GM13977 (cell line): ENCODE data around the gene LILRB5.
"Not testable (repeated sequence)": the region's sequence is repeated elsewhere in the genome, so short reads cannot be mapped to it uniquely, and the experiment has no call there.

ENCODE experiments used
- DNase-seq: peaks from one replicate; pipeline ENCODE4 v3.0.0; 2012; ENCODE audit warnings: low spot score
- in situ Hi-C: fragments of 300-500 bp; cut with MboI; formaldehyde crosslinking; loops from one replicate; pipeline ENCODE4 v1.12.0; 2022; ENCODE audit warnings: low sequenced_read_pairs, low pct_unique_long_range_greater_than_20kb, mixed read lengths, inconsistent platforms; ENCODE audit not compliant: unreplicated experiment
- TF ChIP-seq, protein P1 (sequence below): IDR thresholded peaks from 2 replicates; pipeline ENCODE4 v1.5.1; 2012; ENCODE audit warnings: mild to moderate bottlenecking, control low read depth; ENCODE audit not compliant: insufficient read depth; ENCODE audit errors: extremely low read depth, missing control alignments

The LILRB5 gene

GRCh38 chr19:54209811-54210494 lies 47.1 kb downstream of the LILRB5 start:
- no peak for DNase-seq
- TF ChIP-seq, protein P1, sequence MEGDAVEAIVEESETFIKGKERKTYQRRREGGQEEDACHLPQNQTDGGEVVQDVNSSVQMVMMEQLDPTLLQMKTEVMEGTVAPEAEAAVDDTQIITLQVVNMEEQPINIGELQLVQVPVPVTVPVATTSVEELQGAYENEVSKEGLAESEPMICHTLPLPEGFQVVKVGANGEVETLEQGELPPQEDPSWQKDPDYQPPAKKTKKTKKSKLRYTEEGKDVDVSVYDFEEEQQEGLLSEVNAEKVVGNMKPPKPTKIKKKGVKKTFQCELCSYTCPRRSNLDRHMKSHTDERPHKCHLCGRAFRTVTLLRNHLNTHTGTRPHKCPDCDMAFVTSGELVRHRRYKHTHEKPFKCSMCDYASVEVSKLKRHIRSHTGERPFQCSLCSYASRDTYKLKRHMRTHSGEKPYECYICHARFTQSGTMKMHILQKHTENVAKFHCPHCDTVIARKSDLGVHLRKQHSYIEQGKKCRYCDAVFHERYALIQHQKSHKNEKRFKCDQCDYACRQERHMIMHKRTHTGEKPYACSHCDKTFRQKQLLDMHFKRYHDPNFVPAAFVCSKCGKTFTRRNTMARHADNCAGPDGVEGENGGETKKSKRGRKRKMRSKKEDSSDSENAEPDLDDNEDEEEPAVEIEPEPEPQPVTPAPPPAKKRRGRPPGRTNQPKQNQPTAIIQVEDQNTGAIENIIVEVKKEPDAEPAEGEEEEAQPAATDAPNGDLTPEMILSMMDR = no peak
- in situ Hi-C loops = no loop called here

DNA sequence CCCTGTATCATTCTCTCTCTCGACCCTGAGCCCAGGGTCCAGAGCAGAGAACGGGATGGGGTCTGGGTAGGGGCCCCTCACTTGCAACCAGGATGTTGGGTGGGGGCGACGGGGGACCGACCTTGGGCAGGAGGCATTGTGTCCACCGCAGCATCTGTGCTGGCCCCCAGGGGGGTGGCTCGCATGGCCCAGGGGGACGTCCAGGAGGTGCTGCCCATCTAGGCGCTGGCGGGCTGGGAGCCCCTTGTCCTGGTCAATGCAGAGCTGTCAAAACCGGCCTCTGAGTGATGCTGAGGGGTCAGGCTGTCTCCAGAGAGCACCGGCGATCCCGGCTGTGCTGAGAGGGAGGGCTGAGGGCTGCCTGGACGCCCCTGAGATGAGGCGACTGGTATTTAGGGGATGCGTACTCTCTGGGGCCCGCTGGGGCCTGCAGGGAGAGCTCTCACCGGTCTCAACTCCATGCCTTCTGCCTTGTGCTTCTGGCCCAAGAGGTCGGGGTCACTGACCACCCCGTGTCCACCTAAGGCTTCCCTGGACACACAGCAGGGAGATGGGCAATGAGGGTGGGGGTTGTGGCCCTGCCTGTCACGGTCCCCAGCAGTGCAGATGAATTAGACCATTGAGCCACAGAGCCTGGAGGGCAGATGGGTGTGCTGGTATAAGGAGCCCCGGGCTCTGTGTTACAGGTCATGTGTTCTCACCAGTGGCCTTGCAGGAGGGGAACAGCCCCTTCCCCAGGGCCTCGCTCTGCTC lies 47.8 kb downstream of the LILRB5 start:
- in situ Hi-C loops = no loop called here
- TF ChIP-seq, protein P1 = no peak
- no peak for DNase-seq

DNA sequence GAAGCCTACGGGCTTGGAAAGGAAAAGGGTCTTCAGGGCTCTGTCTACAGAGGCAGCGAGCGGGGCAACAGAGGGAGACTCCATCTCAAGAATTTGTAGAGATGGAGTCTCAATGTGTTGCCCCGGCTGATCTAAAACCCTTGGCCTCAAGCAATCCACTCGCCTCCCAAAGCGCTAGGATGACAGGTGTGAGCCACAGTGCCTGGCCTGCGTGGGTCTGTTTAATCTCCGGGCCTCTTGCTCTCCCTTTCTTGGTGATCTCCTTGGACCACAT lies 48.4 kb downstream of the LILRB5 start:
- no peak for DNase-seq
- in situ Hi-C loops = no loop called here
- TF ChIP-seq, protein P1 = no peak

DNA sequence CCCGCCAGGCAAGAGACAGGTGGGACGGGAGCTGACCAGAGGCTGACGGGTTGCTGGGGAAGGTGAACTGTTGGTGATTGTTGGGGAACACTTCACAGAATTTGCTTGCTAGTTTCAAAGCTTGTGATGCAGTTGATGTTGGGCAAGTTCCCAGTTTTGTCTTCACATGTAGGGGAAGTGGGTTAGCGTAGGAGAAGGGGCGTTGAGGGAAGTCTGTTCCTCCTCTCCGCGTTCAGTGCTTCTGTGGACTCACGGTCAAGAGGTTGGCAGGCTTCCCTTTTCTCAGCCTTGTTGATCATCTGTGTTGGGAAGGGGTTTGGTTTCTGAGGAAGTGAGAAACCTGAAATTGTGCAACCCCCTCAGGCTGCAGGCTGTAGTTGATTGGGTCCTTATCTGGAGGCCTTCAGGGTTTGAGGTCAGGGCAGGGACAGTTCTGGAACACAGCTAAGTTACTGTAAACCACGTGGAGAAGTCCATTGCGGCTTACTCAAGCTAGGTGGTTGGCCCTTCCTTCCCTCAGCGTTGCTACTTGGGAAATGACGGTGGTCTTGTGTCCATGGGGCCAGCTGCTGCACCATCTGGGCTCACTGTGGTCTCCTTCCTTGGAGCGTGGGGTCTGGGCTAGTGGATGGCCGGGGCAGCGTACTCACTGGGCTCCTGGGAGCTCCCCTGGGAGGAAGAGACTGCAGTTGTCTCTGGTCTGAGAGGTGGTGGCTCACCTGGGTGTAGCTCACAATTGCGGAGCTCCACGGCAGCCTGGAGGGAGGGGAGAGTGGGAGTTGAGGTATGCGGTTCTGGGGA lies 48.9 kb downstream of the LILRB5 start:
- in situ Hi-C loops = no loop called here
- DNase-seq = peak; percentile 61
- TF ChIP-seq, protein P1 = no peak

DNA sequence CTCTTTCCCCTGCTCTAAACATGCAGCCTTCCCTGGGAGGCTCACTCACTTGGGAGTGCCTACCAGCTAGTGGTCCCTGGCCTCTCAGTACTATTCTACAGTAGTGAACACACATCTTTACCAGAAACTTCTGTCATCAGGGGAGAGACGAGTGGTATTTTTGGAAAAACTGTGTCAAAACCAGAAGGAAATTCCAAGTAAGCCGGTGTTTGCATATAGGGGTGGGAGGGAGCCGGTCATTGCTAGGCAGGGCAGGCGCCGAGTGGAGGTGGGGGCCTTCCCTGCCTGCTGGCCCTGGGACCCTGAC lies 49.4 kb downstream of the LILRB5 start:
- DNase-seq = no peak
- TF ChIP-seq, protein P1 = no peak
- in situ Hi-C loops = no loop called here

DNA sequence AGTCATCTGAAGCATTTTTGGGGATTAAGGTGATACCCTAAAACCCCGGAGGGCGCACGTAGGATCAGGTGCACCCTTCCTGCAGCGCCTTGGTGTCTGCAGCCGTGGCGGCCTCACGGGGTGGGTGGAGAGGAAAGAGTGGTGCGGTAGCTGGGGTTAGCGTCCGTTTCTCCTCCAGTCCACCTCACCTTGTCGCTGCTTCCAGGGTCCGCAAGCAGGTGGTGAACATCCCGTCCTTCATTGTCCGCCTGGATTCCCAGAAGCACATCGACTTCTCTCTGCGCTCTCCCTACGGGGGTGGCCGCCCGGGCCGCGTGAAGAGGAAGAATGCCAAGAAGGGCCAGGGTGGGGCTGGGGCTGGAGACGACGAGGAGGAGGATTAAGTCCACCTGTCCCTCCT lies 49.9 kb downstream of the LILRB5 start:
- DNase-seq, in situ Hi-C loops: not testable (repeated sequence)

DNA sequence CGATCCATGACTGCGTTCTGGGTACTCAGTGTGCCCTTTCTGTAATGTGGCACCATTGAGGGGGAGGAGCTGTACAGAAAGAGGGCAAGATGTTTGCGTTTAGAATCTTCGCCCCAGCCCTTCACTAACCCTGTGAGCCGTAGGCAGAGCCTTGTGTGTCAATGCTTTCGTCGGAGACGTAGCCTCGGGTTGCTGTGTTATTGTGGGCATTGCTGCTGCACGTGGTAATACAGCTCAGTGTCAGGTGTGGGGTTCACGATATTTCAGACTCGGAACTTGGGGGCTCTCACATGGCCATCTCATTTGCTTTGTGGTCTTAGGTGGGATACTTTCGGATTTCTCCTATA lies 50.3 kb downstream of the LILRB5 start:
- in situ Hi-C loops = no loop called here
- no peak for DNase-seq
- TF ChIP-seq, protein P1 = no peak
